Epidermal melanocyte (primary cell): ENCODE measurements around the gene PHACTR2.

Source experiments
- DNase-seq: peaks from one replicate; pipeline ENCODE4 v3.0.0; 2011; ENCODE audit warnings: low spot score; ENCODE audit not compliant: insufficient read length

PHACTR2 gene

DNA sequence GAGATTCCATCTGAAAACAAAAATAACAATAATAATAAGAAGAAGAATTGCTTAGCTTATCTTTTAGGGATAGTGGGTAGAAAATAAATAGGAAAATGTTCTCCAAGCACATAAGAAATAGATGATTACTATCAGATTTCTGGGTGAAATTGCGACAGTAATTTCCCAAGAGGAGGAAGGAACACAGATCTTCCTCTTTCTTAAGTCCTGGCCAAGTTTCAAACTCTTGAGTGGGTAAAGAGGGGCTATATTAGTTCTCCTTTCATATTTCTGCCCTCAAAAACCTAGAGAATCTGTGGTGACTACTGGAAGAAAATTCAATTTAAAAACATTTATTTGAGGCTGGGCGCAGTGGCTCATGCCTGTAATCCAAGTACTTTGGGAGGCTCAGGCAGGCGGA is 63.7 kb downstream of the PHACTR2 start:
- DNase-seq: no peak

DNA sequence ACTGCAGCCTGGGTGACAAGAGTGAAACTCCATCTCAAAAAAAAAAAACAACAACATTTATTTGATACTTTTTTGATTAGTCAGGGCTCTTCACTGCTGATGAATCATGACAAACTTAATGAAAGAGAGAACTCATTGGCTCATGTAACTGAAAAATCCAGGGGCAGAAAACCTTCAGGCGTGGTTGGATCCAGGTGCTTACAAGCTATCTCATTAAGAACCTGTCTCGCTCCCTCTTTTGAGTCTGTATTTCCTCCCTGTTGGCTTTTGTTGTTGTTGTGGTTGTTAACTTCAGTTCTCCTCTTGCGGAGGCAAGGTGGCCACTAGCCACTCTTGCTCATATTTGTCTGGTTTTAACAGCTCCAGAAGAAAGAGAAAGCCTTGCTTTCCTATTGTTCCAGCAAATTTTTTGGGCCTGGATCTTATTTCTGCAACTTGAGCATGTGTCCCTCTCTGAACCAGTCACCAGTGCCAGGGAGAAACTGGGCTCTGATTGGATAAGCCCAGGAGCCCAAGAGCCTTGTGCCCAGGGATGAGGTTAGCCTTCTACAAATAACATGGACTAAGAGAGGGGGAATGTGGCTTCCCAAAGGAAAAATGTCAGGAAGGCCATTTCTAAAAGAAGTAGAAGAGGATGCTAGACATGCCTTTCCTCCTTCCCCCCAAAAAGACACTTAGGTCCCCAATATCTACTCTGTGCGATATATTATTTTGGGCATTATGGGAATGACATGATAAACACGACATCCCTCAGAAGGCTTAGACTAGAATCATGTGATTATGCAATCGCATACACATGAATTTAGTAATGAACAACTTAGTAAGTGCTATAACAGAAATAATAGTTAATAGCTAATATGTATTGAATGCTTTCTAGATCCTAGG is 64.5 kb downstream of the PHACTR2 start:
- no peak for DNase-seq

- DNase-seq: no peak
Measured at GRCh38 chr6:143742955-143743255, 65.1 kb downstream of the PHACTR2 start.

DNA sequence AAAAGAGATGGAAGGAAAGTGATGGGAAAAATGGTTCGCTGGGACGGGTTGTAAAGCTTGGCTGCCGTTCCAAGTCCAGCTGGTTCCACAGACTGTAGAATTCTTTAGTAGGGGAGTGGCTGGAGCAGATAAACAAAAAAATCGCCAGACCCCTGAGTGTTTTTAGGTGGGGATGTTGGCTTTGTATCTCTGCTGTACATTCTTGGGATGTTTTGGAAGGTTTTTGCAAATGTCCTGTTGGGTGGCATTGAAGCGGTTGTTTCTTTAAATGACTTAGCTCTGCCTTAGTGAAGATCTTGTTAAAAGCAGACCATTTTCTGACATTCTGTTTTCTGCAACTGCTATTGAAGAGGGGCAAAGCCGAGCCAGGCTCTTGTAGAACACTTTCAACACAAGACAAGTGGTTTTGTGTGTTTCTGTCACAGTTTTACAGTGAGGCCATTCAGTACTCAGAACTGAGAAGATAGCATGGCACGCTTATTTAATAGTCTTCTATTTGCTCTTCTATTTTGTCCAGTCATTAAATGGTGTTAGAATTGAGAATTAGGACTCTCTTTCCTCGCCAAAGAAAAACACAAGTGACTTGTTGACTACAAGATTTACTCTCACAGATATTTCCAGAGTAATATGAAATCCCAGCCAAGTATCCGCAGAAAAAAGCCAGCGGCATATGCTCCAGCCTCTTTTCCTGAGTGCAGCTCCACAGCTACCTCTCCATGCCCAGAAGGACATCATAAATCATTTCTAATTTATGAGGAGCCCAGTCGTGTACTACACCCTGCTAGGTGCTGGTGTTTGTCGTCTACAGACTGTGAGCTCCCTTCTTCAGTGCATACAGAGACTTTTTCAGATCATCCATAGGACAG is 65.8 kb downstream of the PHACTR2 start:
- peak; percentile 23 for DNase-seq

DNA sequence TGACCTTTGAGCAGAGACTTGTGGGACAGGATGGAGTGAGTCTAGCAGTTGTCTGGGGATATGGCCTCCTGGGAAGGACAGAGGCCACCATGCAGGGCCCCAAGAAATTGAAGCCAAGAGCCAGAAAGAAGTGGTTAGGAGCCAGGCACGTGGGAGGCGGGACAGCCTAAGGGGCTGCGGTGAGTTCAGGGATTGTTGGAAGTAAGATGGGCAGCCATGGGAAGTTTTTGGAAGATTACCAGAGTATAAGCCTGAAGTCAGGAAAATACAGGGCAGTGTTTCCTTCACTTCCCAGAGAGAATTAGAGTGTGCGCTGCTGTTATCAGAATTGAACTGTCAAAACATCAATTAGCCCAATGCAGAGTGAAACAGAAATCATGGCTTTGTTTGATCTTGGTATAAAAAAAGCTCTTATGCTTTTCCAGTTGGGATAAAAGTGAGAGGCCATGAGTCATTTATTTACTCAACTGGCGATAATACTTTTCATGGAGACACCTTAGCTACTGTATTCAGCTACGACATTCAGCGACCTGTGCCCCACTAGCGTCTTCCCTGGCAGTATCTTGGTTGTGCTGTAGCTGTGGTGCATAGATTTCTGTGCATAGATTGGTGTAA is 66.9 kb downstream of the PHACTR2 start:
- no peak for DNase-seq

- DNase-seq: no peak
Measured at GRCh38 chr6:143745166-143746133, 67.7 kb downstream of the PHACTR2 start.

- no peak for DNase-seq
Measured at GRCh38 chr6:143746202-143747119, 68.7 kb downstream of the PHACTR2 start.

- DNase-seq: no peak
Measured at GRCh38 chr6:143747347-143747842, 69.6 kb downstream of the PHACTR2 start.

DNA sequence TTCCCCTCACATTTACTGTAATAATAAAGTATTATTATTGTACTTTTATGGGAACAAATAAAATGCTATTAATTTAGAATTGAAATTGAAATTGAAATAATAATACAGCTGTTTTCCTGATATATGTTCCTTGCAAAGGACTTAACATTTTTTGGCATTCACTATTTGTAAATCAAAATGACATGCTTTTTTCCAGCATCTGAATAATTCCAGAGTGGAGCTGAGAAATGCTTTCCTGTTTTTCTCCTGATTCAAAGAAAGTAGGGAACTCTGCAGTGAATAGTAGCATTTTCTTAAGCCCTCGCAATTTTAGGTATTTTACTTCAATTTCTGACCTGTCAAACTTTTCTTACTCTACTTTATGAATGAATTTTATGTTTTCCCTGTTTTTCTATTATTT is 72.1 kb downstream of the PHACTR2 start:
- no peak for DNase-seq

DNA sequence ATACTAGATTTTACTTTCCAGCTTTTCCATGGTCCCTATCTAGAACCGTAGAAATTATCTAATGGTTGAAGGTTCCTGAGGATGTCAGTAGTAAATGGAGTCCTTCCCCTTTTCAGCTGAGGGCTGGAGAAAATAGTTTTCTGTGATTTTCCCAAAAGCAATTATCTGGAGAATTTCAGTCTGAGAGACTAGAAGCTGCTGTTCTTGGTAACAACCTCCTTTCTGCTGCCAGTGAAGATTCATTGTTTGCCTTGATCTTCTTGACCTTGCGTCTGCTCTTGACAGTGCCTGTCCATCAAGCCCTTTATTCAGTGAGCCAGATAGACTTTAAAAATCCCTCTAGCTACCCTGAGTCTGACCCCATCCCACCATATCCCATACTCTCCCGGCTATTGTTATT is 73.1 kb downstream of the PHACTR2 start:
- DNase-seq: no peak

GRCh38 chr6:143752459-143752858 is 74.7 kb downstream of the PHACTR2 start:
- DNase-seq: no peak

GRCh38 chr6:143753678-143754077 is 75.9 kb downstream of the PHACTR2 start:
- no peak for DNase-seq

GRCh38 chr6:143754204-143754603 is 76.4 kb downstream of the PHACTR2 start:
- DNase-seq: no peak

DNA sequence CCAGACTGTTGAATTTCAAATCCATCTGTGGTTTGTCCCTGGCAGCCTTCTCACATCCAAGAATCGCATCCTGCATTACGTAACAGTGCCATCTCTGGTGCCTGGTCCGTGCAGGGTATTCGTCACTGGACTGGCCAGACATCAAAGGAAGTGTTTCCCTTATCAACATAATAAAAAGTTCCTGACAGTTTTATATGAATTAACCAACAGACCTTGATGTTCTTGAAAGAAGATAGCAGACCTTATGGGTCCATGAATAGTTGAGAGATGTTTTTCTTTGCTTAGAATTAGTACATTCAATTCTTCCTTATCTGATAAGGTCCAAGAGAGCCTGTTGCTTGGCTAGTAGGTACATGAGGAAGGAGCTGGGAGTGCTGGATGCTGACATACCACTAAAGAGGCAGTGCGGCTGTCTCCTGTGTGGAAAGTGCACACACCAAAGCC is 77.6 kb downstream of the PHACTR2 start:
- DNase-seq: no peak

GRCh38 chr6:143757346-143757832 is 79.6 kb downstream of the PHACTR2 start:
- DNase-seq: no peak

- DNase-seq: no peak
Measured at GRCh38 chr6:143758551-143758950, 80.8 kb downstream of the PHACTR2 start.

DNA sequence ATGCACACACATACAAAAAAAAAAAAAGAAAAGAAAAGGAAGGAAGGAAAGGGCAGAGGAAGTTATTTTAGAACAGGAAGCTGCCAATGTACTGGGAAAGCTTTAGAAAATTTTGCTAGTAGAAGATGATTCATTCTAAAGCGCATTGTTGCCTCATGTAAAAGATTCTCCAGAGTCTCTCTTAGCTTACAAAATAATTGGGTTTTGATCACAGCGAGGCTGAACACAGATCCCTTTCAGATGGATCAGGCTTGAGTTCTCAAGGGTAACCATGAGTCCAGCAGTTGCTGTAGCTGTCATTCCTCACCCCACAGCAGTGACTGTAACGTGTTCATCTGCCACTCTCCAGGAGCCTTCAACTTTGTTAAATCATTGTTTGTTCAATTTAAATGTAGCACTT is 81.9 kb downstream of the PHACTR2 start:
- no peak for DNase-seq

DNA sequence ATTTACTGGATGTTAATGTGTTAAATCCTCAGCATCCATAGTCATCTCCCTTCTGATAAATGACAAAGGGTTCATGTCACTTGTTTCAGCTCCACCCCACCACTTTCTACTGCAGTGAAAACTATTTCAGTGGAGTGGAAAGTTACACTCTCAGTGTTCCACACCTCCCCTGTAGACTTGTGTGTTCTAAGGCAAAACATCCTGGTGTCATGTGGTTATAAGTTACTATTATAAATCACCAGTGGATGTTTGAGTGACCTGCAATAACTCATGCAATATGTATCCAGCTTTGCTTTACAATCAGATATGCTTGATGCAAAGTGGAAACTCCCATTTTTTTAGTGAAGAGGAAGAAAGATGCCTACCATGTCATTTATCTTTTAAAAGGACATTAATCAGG is 83.3 kb downstream of the PHACTR2 start:
- no peak for DNase-seq

GRCh38 chr6:143762126-143762525 is 84.4 kb downstream of the PHACTR2 start:
- no peak for DNase-seq
